HG02840 (cell line): Measurements from ENCODE around the gene PRDM16.

ENCODE experiments used
- ATAC-seq: cut with Tn5 transposase; IDR thresholded peaks from one replicate; pipeline ENCODE4 v1.9.1; 2021; ENCODE audit warnings: mild to moderate bottlenecking, moderate library complexity, moderate number of reproducible peaks; ENCODE audit not compliant: unreplicated experiment, low FRiP score

The PRDM16 gene

GRCh38 chr1:3261969-3262579, 193.1 kb downstream of the PRDM16 start:
- ATAC-seq: no peak

- no peak for ATAC-seq
Measured at GRCh38 chr1:3262681-3263286, 193.8 kb downstream of the PRDM16 start.

GRCh38 chr1:3263790-3264189, 194.8 kb downstream of the PRDM16 start:
- ATAC-seq: no peak

- no peak for ATAC-seq
Measured at GRCh38 chr1:3264456-3264855, 195.5 kb downstream of the PRDM16 start.

GRCh38 chr1:3265835-3266805, 197.1 kb downstream of the PRDM16 start:
- no peak for ATAC-seq

GRCh38 chr1:3266870-3267549, 198.0 kb downstream of the PRDM16 start:
- ATAC-seq: no peak

GRCh38 chr1:3267550-3268270, 198.7 kb downstream of the PRDM16 start:
- no peak for ATAC-seq

GRCh38 chr1:3268281-3268680, 199.3 kb downstream of the PRDM16 start:
- no peak for ATAC-seq

- ATAC-seq: no peak
Measured at GRCh38 chr1:3270403-3271245, 201.6 kb downstream of the PRDM16 start.

GRCh38 chr1:3271866-3272265, 202.9 kb downstream of the PRDM16 start:
- no peak for ATAC-seq

GRCh38 chr1:3272321-3273045, 203.5 kb downstream of the PRDM16 start:
- no peak for ATAC-seq

GRCh38 chr1:3273447-3273846, 204.4 kb downstream of the PRDM16 start:
- ATAC-seq: no peak

GRCh38 chr1:3274972-3275371, 206.0 kb downstream of the PRDM16 start:
- ATAC-seq: no peak

- no peak for ATAC-seq
Measured at GRCh38 chr1:3275471-3276340, 206.7 kb downstream of the PRDM16 start.

- no peak for ATAC-seq
Measured at GRCh38 chr1:3276341-3276800, 207.4 kb downstream of the PRDM16 start.

GRCh38 chr1:3277011-3277471, 208.0 kb downstream of the PRDM16 start:
- no peak for ATAC-seq

GRCh38 chr1:3277623-3278022, 208.6 kb downstream of the PRDM16 start:
- no peak for ATAC-seq
